GM13976 (cell line): ENCODE measurements around the gene HSD17B12.

Experiments
- DNase-seq: peaks from one replicate; pipeline ENCODE4 v3.0.0; 2012; ENCODE audit warnings: low spot score
- CTCF ChIP-seq: IDR thresholded peaks from 2 replicates; pipeline ENCODE4 v1.5.1; 2012; ENCODE audit warnings: borderline replicate concordance, mild to moderate bottlenecking; ENCODE audit not compliant: insufficient read depth; ENCODE audit errors: extremely low read depth, missing control alignments, control extremely low read depth
- in situ Hi-C: fragments of 300-500 bp; cut with MboI; formaldehyde crosslinking; loops from one replicate; pipeline ENCODE4 v1.12.0; 2022; ENCODE audit warnings: low sequenced_read_pairs, mixed read lengths, inconsistent platforms; ENCODE audit not compliant: unreplicated experiment

The HSD17B12 gene

DNA sequence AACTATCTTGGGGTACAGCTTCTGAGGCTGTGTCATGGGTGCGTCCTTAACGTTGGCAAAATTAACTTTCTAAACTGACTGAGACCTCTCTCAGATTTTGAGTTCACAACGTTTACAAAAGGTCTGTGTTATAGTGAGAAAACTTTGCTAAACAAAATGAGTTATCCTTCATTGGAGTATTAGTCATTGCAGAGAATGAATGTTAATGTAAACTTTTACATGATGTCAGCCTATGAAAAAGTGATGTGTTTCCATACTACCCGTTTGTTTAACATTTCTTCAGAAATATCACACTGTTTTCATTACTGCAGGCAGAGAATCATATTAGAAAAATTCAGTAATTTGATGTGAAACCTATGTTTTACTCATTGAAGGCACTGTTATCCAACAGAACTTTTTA lies 32.1 kb downstream of the HSD17B12 start:
- in situ Hi-C loops = no loop called here
- TF ChIP-seq CTCF = no peak
- DNase-seq = no peak

GRCh38 chr11:43718373-43718772 lies 37.8 kb downstream of the HSD17B12 start:
- in situ Hi-C loops = no loop called here
- TF ChIP-seq CTCF = no peak
- no peak for DNase-seq

DNA sequence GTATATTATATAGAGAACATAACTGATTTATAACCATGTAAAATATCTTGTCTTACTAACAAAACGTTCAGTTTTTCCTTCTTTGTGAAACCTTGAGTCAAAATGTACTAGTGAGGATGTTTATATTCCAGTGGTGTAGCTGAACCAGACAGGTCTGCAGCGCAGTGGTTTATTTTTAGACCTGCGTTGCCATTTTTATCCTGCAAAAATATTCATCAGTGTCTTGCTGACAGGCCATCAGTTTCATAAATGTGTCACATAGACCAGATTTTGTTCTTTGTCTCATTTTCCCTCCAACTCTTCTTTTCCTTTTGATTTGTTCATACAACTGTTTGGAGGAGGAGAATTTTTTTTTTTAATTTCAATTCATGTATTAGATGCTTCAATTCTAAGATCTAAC lies 43.1 kb downstream of the HSD17B12 start:
- DNase-seq = no peak
- TF ChIP-seq CTCF = no peak
- in situ Hi-C loops = no loop called here

DNA sequence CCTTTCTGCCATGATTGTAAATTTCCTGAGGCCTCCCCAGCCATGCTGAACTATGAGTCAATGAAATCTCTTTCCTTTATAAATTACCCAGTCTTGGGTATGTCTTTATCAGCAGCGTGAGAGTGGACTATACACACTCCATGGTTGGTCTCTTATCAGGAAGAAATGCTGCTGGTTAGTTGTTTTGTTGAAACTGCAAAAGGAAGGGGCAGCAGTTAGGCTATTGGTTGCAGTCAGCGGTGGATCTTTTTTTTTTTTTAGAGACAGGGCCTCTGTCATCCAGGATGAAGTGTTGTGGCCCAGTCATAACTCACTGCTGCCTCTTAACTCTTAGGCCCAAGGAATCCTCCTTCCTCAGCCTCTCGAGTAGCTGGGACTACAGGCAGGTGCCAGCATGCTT lies 51.7 kb downstream of the HSD17B12 start:
- in situ Hi-C loops = no loop called here
- no peak for DNase-seq
- no peak for TF ChIP-seq CTCF

- TF ChIP-seq CTCF = no peak
- in situ Hi-C loops = no loop called here
- no peak for DNase-seq
These were observed 53.7 kb downstream of the HSD17B12 start for GRCh38 chr11:43734256-43734655.

DNA sequence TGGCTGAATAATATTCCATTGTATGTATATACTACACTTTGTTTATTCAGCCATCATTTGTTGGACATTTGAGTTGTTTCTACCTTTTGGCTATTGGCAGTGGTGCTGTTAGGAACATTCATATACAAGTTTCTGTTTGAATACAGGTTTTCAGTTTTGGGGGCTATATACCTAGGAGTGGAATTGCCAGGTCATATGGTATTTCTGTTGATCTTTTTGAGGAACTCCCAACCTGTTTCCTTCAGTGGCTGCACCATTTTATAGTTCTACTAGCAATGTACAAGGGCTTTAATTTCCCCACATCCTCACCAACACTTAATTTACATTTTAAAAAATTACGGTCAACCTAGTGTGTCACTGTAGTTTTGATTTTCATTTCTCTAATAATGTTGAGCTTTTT lies 54.6 kb downstream of the HSD17B12 start:
- in situ Hi-C loops = no loop called here
- no peak for DNase-seq
- no peak for TF ChIP-seq CTCF

DNA sequence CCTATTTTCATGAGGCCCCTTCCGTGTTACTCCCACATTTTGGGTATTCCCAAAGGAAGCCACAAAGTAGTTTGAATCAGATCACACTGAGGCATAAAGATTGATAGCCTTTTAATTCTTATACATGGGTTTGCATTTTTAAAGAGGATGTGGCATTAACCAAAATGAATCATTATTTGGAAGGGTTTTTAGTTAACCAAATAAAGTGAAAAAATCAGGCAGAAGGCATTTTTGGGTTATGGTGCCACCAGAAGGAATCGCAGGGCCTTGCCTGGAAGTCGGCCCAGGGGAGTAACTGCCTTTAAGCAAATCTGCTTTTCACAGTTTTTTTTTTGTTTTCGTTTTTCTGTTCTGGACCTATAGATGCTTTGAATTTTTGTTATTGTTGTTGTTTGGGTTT lies 55.4 kb downstream of the HSD17B12 start:
- in situ Hi-C loops = no loop called here
- DNase-seq = no peak
- TF ChIP-seq CTCF = no peak
